ENCODE measurements around the gene SPHKAP.

The SPHKAP gene

GRCh38 chr2:228135300-228135699 is 46.2 kb downstream of the SPHKAP start:
- TF ChIP-seq CTCF (IDR thresholded peaks at IDR 0.05; ENCODE audit: control extremely low read depth, extremely low read depth, low read depth, missing control alignments), result no peak
- ChIA-PET POLR2A (no interaction called here), CTCF (interaction anchor here (1.5 kb wide), 1 partner anchor 10 kb away, joined by 6 read pairs; no protein-coding TSS in a partner anchor)
- DNase-seq (ENCODE audit: extremely low spot score), result no peak

GRCh38 chr2:228131833-228132232 is 49.7 kb downstream of the SPHKAP start:
- ChIA-PET CTCF (interaction anchor here (1.0 to 1.6 kb wide), 2 partner anchors 9 to 18 kb away, joined by 3 read pairs; no protein-coding TSS in a partner anchor), POLR2A (no interaction called here)
- DNase-seq (ENCODE audit: extremely low spot score), result no peak
- no peak for TF ChIP-seq CTCF (IDR thresholded peaks at IDR 0.05; ENCODE audit: control extremely low read depth, extremely low read depth, low read depth, missing control alignments)

- ChIA-PET CTCF (interaction anchor here (0.7 to 1.9 kb wide), 2 partner anchors 8 to 9 kb away, joined by 3 to 6 read pairs; no protein-coding TSS in a partner anchor), POLR2A (no interaction called here)
- no peak for DNase-seq (ENCODE audit: extremely low spot score)
- no peak for TF ChIP-seq CTCF (IDR thresholded peaks at IDR 0.05; ENCODE audit: control extremely low read depth, extremely low read depth, low read depth, missing control alignments)
Measured at GRCh38 chr2:228126401-228126800, 55.1 kb downstream of the SPHKAP start.

GRCh38 chr2:228118940-228119339 is 62.5 kb downstream of the SPHKAP start:
- ChIA-PET CTCF (no interaction called here), POLR2A (no interaction called here)
- DNase-seq (ENCODE audit: extremely low spot score), result no peak
- no peak for TF ChIP-seq CTCF (IDR thresholded peaks at IDR 0.05; ENCODE audit: control extremely low read depth, extremely low read depth, low read depth, missing control alignments)

- ChIA-PET POLR2A (no interaction called here), CTCF (interaction anchor here (1.1 kb wide), 1 partner anchor 35 kb away, joined by 3 read pairs; no protein-coding TSS in a partner anchor)
- no peak for TF ChIP-seq CTCF (IDR thresholded peaks at IDR 0.05; ENCODE audit: control extremely low read depth, extremely low read depth, low read depth, missing control alignments)
- no peak for DNase-seq (ENCODE audit: extremely low spot score)
Measured at GRCh38 chr2:228107846-228108245, 73.6 kb downstream of the SPHKAP start.

GRCh38 chr2:228105526-228106250 is 75.8 kb downstream of the SPHKAP start:
- ChIA-PET CTCF (interaction anchor here (1.3 kb wide), 1 partner anchor 33 kb away, joined by 3 read pairs; no protein-coding TSS in a partner anchor), POLR2A (no interaction called here)
- TF ChIP-seq CTCF (IDR thresholded peaks at IDR 0.05; ENCODE audit: control extremely low read depth, extremely low read depth, low read depth, missing control alignments), result no peak
- DNase-seq (ENCODE audit: extremely low spot score), result no peak

Measured in GM10248 (cell line).